WTC11 (cell line): ENCODE measurements around the gene NTN5.

Experiments used
- SMAD3 ChIP-seq: sonication (generic); formaldehyde crosslinking; IDR thresholded peaks from 2 replicates; pipeline ENCODE4 v1.8.0; 2022; ENCODE audit warnings: missing genetic modification reagents, mild to moderate bottlenecking, borderline replicate concordance
- TF ChIP-seq, protein P1 (sequence below): sonication (generic); formaldehyde crosslinking; IDR thresholded peaks from 2 replicates; pipeline ENCODE4 v1.8.0; 2023; ENCODE audit warnings: missing genetic modification reagents

DNA sequence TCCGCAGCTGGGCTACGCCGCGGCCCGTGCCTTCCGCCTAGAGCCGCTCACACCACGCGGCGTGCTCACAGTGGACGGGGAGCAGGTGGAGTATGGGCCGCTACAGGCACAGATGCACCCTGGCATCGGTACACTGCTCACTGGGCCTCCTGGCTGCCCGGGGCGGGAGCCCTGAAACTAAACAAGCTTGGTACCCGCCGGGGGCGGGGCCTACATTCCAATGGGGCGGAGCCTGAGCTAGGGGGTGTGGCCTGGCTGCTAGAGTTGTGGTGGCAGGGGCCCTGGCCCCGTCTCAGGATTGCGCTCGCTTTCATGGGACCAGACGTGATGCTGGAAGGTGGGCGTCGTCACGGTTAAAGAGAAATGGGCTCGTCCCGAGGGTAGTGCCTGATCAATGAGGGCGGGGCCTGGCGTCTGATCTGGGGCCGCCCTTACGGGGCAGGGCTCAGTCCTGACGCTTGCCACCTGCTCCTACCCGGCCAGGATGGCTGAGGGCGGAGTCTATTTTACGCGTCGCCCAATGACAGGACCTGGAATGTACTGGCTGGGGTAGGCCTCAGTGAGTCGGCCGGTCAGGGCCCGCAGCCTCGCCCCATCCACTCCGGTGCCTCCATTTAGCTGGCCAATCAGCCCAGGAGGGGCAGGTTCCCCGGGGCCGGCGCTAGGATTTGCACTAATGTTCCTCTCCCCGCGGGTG is 43.1 kb downstream of the NTN5 start:
- TF ChIP-seq SMAD3 (CRISPR knock-in tag): 0 out of 2 replicates have a peak, but pooled peaks have one; percentile 9
- TF ChIP-seq, protein P1, sequence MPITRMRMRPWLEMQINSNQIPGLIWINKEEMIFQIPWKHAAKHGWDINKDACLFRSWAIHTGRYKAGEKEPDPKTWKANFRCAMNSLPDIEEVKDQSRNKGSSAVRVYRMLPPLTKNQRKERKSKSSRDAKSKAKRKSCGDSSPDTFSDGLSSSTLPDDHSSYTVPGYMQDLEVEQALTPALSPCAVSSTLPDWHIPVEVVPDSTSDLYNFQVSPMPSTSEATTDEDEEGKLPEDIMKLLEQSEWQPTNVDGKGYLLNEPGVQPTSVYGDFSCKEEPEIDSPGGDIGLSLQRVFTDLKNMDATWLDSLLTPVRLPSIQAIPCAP (CRISPR knock-in tag): 0 out of 2 replicates have a peak, but pooled peaks have one; percentile 50
